Renal cortical epithelial cell (primary cell): ENCODE data around the gene ADGRF5. TPM values are rescaled to one million over a fixed set of nuclear protein-coding genes. Genes with fewer than 3 reads are reported as not detected.

Experiments used
- DNase-seq: peaks from one replicate; pipeline ENCODE4 v3.0.0-alpha.2; 2011; ENCODE audit warnings: low read depth
- total RNA-seq: library from RNA; depleted of rRNA; stranded (reverse); fragments of >200 nt; gene quantifications from 2 replicates; pipeline ENCODE4 v1.2.3, GENCODE V29; 2014

ADGRF5 gene
- total RNA-seq, 1 donor from 2014 or later: 0.70 TPM

DNA sequence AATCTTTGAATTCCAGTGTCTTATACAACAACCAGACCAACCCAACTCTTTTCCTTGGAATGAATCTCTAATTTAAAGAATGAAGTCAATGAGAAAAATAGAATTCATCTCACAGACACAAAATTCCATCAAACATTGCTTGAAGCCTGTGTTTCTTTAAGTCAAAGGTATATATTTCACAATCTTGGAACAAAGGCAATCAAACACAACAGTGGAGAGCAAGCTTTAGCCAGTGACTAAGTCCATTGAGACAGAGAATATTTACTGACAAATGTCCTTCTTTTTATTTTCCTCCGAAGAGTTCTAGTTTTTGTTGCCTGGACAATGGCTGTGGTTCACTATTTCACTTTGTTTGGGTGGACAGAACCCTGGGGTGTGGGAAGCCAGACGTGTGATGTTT is 92.8 kb downstream of the ADGRF5 start:
- DNase-seq: peak; percentile 5

DNA sequence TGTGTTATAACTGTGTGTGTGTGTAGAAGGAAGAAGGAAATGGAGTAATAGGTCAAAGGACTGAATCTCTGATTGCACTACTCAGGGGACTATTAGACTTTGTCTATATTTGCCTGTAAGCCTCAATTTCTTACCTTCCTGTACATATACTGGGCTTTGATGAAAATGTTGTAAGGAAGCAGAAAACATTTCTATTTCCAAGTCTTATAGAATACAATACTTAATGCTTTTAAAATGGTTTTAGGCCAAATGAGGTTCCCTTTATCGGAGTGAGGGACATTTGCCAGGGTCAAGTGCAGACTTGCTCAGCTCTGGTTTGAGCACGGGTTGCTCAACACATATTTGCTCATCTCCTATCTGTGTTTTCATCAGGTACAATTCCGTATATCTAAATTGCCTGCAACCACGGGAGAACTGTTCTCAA is 100.3 kb downstream of the ADGRF5 start:
- no peak for DNase-seq

DNA sequence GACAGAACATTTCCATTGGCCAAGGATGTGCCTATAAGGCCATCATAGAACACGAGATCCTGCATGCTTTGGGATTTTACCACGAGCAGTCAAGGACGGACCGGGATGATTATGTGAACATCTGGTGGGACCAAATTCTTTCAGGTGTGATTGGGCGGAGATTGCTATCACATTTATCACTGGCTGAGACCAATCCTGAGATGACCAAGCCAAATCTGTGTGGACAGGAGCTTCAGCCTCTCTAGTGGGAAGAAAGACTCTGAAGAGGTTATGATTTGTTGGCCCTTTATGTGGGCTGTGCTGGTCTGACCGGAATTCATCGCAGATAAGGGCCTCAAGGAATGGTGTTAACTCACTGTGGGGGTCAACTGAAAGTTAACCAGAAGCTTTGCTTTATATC is 102.2 kb downstream of the ADGRF5 start:
- DNase-seq: no peak

DNA sequence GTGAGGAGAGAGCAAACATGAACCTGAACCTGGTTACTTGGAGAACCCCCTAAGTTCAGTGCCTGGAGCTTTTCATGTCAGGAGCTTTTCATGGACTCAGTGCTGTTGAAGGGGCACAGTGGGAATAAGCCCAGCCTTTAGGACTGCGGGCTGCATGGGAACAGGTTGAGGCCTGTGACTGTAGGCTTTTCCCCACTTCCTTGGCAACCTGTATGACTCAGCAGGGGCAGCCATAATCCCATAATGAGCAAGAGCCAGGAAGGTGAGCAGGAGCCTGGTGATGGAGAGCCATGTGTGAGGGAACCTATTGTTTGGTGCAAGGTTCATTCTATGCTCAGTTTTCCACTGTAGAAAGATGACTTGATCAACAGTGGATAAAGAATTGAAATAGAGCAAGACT is 105.1 kb downstream of the ADGRF5 start:
- DNase-seq: peak; percentile 2

DNA sequence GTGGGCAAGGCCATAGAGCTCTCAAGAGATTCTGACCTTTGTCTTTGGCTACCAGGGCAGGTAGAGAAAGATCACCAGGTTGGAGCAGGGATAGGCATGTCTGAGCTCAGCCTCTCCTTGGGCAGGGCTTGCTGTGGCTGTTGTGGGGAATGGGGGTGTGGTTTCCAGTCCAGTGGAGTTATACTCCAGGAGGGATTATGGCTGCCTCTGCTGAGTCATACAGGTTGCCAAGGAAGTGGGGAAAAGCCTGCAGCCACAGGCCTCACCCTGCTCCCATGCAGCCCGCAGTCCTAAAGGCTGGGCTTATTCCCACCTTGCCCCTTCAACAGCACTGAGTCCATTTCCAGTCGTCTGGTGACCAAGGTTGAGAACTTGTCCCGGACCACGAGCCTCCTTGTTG is 106.6 kb downstream of the ADGRF5 start:
- peak; percentile 58 for DNase-seq

DNA sequence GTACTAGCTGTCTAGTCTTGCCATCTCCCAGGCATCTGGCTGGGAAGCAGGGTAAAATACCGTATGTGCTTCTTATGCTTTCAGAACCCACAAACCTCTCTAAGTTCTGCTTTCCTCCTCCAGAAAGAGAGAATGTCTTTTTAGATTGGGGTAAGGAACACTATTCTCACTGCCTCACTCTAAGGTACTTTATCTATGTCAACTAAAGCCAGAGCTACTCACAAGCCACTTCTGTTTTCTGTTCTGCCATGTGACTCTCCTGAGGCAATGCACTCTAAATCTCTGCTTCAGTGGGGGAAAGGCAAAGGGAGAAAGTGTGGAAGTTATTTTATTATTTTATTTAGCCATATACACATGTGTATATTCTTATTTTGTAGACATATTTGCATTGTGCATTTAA is 112.9 kb downstream of the ADGRF5 start:
- DNase-seq: no peak

Other genes with a start within 250 kb of the ADGRF5 start
- under 0.01 and 0.35 TPM in 2 replicates for gene TDRD6, start 234.1 kb downstream of the ADGRF5 start, total RNA-seq
- 0.10 and 0.87 TPM in 2 replicates for gene PLA2G7, start 186.6 kb downstream of the ADGRF5 start, total RNA-seq
- not detected in 2 replicates for gene ANKRD66, start 175.0 kb downstream of the ADGRF5 start, total RNA-seq
- gene MEP1A, start 128.5 kb downstream of the ADGRF5 start, total RNA-seq: not detected in 2 replicates
- gene ADGRF1, start 120.4 kb upstream of the ADGRF5 start, total RNA-seq: 18.3 and 36.6 TPM in 2 replicates